ENCODE measurements around the gene TP63. TPM values are rescaled to one million over a fixed set of nuclear protein-coding genes. Genes with fewer than 3 reads are reported as not detected.

Gene TP63
- total RNA-seq, 1 experiment from 2014 or later: 3.6 TPM

DNA sequence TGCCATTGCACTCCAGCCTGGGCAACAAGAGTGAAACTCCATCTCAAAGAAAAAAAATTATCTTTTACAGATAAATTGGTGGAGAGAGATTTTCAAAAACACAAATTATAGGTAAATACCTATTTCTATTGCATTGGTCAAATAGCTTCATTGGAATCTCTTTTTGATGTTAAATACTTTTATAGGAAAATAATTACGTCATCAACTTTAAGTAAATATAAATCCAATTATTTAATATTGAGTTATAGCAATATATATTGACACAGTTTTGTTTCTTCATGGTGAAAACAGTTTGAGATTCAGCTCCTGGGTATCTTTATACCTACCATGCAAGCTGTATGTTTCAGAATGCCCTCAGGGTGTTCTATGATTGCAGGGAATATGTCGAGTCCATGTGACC, 172.1 kb downstream of the TP63 start:
- no TSS peak for BruUV-seq (replicated peaks)
- POLR2A ChIA-PET (ENCODE audit: unreplicated experiment): no interaction called here
- no peak for DNase-seq
- no peak for TF ChIP-seq EZH2 (IDR thresholded peaks at IDR 0.05; ENCODE audit: low read depth)
- TF ChIP-seq, protein P1, sequence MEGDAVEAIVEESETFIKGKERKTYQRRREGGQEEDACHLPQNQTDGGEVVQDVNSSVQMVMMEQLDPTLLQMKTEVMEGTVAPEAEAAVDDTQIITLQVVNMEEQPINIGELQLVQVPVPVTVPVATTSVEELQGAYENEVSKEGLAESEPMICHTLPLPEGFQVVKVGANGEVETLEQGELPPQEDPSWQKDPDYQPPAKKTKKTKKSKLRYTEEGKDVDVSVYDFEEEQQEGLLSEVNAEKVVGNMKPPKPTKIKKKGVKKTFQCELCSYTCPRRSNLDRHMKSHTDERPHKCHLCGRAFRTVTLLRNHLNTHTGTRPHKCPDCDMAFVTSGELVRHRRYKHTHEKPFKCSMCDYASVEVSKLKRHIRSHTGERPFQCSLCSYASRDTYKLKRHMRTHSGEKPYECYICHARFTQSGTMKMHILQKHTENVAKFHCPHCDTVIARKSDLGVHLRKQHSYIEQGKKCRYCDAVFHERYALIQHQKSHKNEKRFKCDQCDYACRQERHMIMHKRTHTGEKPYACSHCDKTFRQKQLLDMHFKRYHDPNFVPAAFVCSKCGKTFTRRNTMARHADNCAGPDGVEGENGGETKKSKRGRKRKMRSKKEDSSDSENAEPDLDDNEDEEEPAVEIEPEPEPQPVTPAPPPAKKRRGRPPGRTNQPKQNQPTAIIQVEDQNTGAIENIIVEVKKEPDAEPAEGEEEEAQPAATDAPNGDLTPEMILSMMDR (conservative IDR thresholded peaks at IDR 0.05): no peak
- intact Hi-C loops (cut with micrococcal nuclease; ENCODE audit: unreplicated experiment): no loop called here
- no peak overlapping the region for H3K27ac ChIP-seq
- H3K79me2 ChIP-seq (ENCODE audit: low read depth): no peaks in the 10 kb centered on the region
- H3K9me2 ChIP-seq (ENCODE audit: insufficient read depth): no peaks in the 10 kb centered on the region
- H3K4me3 ChIP-seq: no peak overlapping the region
- no peaks in the 10 kb centered on the region for H4K20me1 ChIP-seq (ENCODE audit: insufficient read depth)
- no peak overlapping the region for H2AFZ ChIP-seq
- H3K4me2 ChIP-seq: no peak overlapping the region
- H3K4me1 ChIP-seq (replicated peaks; ENCODE audit: insufficient read depth): peaks cover 14% of the 10 kb centered on the region
- H3K36me3 ChIP-seq (ENCODE audit: low read depth): no peaks in the 10 kb centered on the region
- CTCF ChIA-PET: no interaction called here
- H3F3A ChIP-seq (ENCODE audit: insufficient read depth, low read depth): 0 out of 2 replicates have a peak, but pooled peaks cover 10% of the 10 kb centered on the region
- no peaks in the 10 kb centered on the region for H3K27me3 ChIP-seq (ENCODE audit: insufficient read depth, low read depth)
- peaks cover 7% of the 10 kb centered on the region; the same call in 1 of the 2 replicates for H3K9me3 ChIP-seq (ENCODE audit: insufficient read depth, low read depth)

DNA sequence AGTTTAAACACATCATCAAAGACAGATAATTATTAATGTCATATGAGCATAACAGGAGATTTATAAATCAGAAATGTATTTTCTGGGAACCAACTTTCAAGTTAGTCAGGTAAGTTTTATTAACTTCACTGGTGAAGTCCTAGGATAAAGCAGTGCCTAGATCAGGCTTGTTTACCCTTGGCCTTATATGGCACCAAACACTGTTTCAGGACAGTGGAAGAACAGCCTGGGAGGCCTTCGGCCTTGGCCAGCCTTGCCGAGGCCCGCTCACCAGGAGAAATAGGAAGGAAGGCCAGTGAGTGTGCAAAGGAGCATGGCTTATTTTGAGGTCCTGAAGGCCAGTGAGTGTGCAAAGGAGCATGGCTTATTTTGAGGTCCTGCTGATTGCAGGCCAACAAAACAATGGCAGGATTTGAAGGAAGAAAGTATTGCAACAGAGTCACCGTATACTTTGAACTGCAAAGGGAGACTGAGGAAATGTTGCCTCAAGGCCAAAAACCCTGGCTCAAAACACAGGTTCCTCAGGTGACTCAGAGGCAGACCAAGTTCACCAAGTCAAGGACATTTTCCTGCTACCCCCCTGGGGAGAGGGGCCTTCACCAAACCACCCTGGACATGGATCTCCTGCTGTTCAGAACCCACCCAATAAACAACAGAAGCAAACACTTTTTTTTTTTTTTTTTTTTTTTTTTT, 174.3 kb downstream of the TP63 start:
- no TSS peak for BruUV-seq (replicated peaks)
- DNase-seq: no peak
- Histone ChIP-seq H3K4me1 (replicated peaks; ENCODE audit: insufficient read depth) (no peaks in the 10 kb centered on the region), H3K9me2 (ENCODE audit: insufficient read depth) (no peaks in the 10 kb centered on the region; the same call in 1 of the 2 replicates), H3K36me3 (ENCODE audit: low read depth) (no peaks in the 10 kb centered on the region), H4K20me1 (ENCODE audit: insufficient read depth) (no peaks in the 10 kb centered on the region), H3K79me2 (ENCODE audit: low read depth) (no peaks in the 10 kb centered on the region), H3K27me3 (ENCODE audit: insufficient read depth, low read depth) (no peaks in the 10 kb centered on the region), H3F3A (ENCODE audit: insufficient read depth, low read depth) (no peaks in the 10 kb centered on the region; the same call in 1 of the 2 replicates), H2AFZ (no peak overlapping the region), H3K4me3 (no peak overlapping the region), H3K4me2 (no peak overlapping the region), H3K27ac (no peak overlapping the region), H3K9me3 (ENCODE audit: insufficient read depth, low read depth) (peaks cover 7% of the 10 kb centered on the region; the same call in 1 of the 2 replicates)
- intact Hi-C loops (cut with micrococcal nuclease; ENCODE audit: unreplicated experiment): no loop called here
- ChIA-PET CTCF (interaction anchor here (0.7 kb wide), 1 partner anchor 403 kb away, joined by 7 read pairs; no protein-coding TSS in a partner anchor), POLR2A (ENCODE audit: unreplicated experiment) (no interaction called here)
- TF ChIP-seq, protein P1 (conservative IDR thresholded peaks at IDR 0.05): no peak
- no peak for TF ChIP-seq EZH2 (IDR thresholded peaks at IDR 0.05; ENCODE audit: low read depth)

DNA sequence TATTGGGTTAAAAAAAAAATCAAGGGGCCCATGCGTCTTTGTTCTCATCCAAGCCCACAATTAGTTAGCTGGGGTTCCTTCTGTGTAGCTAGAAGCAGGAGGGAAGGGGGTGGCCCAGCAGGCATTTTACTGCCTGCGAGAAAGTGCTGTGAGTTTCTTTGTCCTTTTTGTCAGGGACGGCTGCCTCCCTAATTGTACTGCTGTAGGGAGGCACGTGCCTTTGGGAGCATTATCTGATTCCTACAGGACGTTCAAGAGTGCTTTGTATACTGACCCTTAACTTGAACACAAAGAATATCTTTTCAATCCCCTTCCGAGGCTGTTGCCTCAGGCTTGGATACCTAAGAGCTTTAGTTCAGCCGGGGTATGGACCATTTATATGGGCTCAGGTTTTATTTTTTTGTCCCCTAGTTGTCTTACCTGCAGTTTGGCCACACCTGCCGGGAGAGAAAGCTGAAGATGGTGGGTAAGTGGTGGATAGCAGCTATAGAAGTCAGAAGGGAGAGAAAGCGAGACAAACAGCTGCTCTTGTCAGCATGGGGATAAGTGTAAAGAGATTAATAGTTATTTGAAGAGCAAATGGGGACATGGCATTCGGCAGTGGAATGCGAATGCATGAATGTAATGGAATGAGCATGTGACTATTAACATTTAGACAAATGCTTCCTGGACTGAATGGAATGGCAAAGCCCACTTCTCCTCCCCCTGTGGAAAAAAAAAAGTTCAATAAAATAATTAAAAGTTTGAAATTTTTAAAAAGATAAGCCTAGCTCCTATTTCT, 175.2 kb downstream of the TP63 start:
- Histone ChIP-seq H4K20me1 (ENCODE audit: insufficient read depth) (no peaks in the 10 kb centered on the region), H3K4me3 (no peak overlapping the region), H3F3A (ENCODE audit: insufficient read depth, low read depth) (no peaks in the 10 kb centered on the region; the same call in 1 of the 2 replicates), H3K9me3 (ENCODE audit: insufficient read depth, low read depth) (peaks cover 9% of the 10 kb centered on the region), H3K36me3 (ENCODE audit: low read depth) (no peaks in the 10 kb centered on the region), H3K4me1 (replicated peaks; ENCODE audit: insufficient read depth) (no peaks in the 10 kb centered on the region), H3K79me2 (ENCODE audit: low read depth) (no peaks in the 10 kb centered on the region), H3K9me2 (ENCODE audit: insufficient read depth) (no peaks in the 10 kb centered on the region; the same call in 1 of the 2 replicates), H2AFZ (no peak overlapping the region), H3K4me2 (no peak overlapping the region), H3K27me3 (ENCODE audit: insufficient read depth, low read depth) (no peaks in the 10 kb centered on the region), H3K27ac (no peak overlapping the region)
- ChIA-PET CTCF (interaction anchor here (0.7 kb wide), 1 partner anchor 403 kb away, joined by 7 read pairs; no protein-coding TSS in a partner anchor), POLR2A (ENCODE audit: unreplicated experiment) (no interaction called here)
- intact Hi-C loops (cut with micrococcal nuclease; ENCODE audit: unreplicated experiment): no loop called here
- TF ChIP-seq, protein P1 (conservative IDR thresholded peaks at IDR 0.05): no peak
- no peak for TF ChIP-seq EZH2 (IDR thresholded peaks at IDR 0.05; ENCODE audit: low read depth)
- no TSS peak for BruUV-seq (replicated peaks)
- no peak for DNase-seq

Measured in PC-9 (cell line).